Neuronal stem cell (in vitro differentiated cells): ENCODE measurements around the gene SELPLG.

Experiments used
- DNase-seq: peaks from one replicate; pipeline ENCODE4 v3.0.0-alpha.2; 2013; ENCODE audit warnings: low spot score
- H2AFZ ChIP-seq: one replicate; pipeline ENCODE4 v1.6.1; 2013; ENCODE audit warnings: mild to moderate bottlenecking, low read length, inconsistent platforms
- H2AK5ac ChIP-seq: 2 replicates; pipeline ENCODE4 v1.6.1; 2013; ENCODE audit warnings: low read depth, mild to moderate bottlenecking, inconsistent platforms, low read length, moderate library complexity, mixed read lengths
- H2BK120ac ChIP-seq: 2 replicates; pipeline ENCODE4 v1.6.1; 2013; ENCODE audit warnings: low read depth, mild to moderate bottlenecking, inconsistent platforms, low read length, moderate library complexity, mixed read lengths
- H2BK12ac ChIP-seq: one replicate; pipeline ENCODE4 v1.6.1; 2013; ENCODE audit warnings: low read length, inconsistent platforms
- H2BK15ac ChIP-seq: 2 replicates; pipeline ENCODE4 v1.6.1; 2013; ENCODE audit warnings: mild to moderate bottlenecking, low read length, inconsistent platforms, mixed read lengths
- H2BK5ac ChIP-seq: one replicate; pipeline ENCODE4 v1.6.1; 2013; ENCODE audit warnings: inconsistent platforms, mild to moderate bottlenecking, low read length, moderate library complexity
- H3K14ac ChIP-seq: one replicate; pipeline ENCODE4 v1.6.1; 2013; ENCODE audit warnings: low read length, inconsistent platforms
- H3K18ac ChIP-seq: 2 replicates; pipeline ENCODE4 v1.6.1; 2013; ENCODE audit warnings: low read length, inconsistent platforms
- H3K23ac ChIP-seq: 2 replicates; pipeline ENCODE4 v1.6.1; 2013; ENCODE audit warnings: low read depth, mild to moderate bottlenecking, mixed read lengths, low read length, inconsistent platforms; ENCODE audit not compliant: poor library complexity
- H3K27ac ChIP-seq: replicated peaks from 3 replicates; pipeline ENCODE4 v1.5.1; 2013; ENCODE audit warnings: low read length, inconsistent platforms
- H3K27me3 ChIP-seq, 3 experiments: 2 replicates each; pipeline ENCODE4 v1.6.1; 2013; ENCODE audit warnings: low read length in 3 of 3, mild to moderate bottlenecking in 2 of 3, inconsistent platforms in 1 of 3, low read depth in 1 of 3, mixed read lengths in 1 of 3, moderate library complexity in 1 of 3; ENCODE audit not compliant: control insufficient read depth in 3 of 3, insufficient read depth in 3 of 3
- H3K36me3 ChIP-seq, 2 donors: replicated peaks in 1 of 2; 2 replicates each; pipeline ENCODE4 v1.6.1; 2013; ENCODE audit warnings: low read length in 2 of 2; ENCODE audit not compliant: control insufficient read depth in 2 of 2, insufficient read depth in 2 of 2
- H3K4ac ChIP-seq: 2 replicates; pipeline ENCODE4 v1.6.1; 2013; ENCODE audit warnings: inconsistent platforms, mild to moderate bottlenecking, low read length, moderate library complexity
- H3K4me1 ChIP-seq, 2 donors: 1 replicate in 1 of 2; 2 replicates in 1 of 2; pipeline ENCODE4 v1.6.1; 2013; ENCODE audit warnings: low read length in 2 of 2, low read depth in 1 of 2; ENCODE audit not compliant: control insufficient read depth in 2 of 2, insufficient read depth in 1 of 2
- H3K4me2 ChIP-seq: one replicate; pipeline ENCODE4 v1.6.1; 2013; ENCODE audit warnings: mild to moderate bottlenecking, low read length, inconsistent platforms; ENCODE audit not compliant: insufficient read depth, poor library complexity, severe bottlenecking
- H3K4me3 ChIP-seq, 2 donors: 2 replicates each; pipeline ENCODE4 v1.5.1; 2013; ENCODE audit warnings: low read length in 2 of 2, mild to moderate bottlenecking in 2 of 2, inconsistent platforms in 1 of 2, moderate library complexity in 1 of 2
- H3K79me1 ChIP-seq: one replicate; pipeline ENCODE4 v1.6.1; 2013; ENCODE audit warnings: low read depth, mild to moderate bottlenecking, inconsistent platforms, low read length, moderate library complexity
- H3K9ac ChIP-seq: one replicate; pipeline ENCODE4 v1.6.1; 2013; ENCODE audit warnings: mild to moderate bottlenecking, low read depth, low read length, inconsistent platforms; ENCODE audit not compliant: poor library complexity
- H3K9me3 ChIP-seq, 2 donors: replicated peaks in 1 of 2; 2 replicates each; pipeline versions ENCODE3 to v1.6.1; 2013; ENCODE audit warnings: low read length in 2 of 2, mild to moderate bottlenecking in 2 of 2, inconsistent platforms in 1 of 2, low read depth in 1 of 2, mixed read lengths in 1 of 2, moderate library complexity in 1 of 2; ENCODE audit not compliant: control insufficient read depth in 2 of 2, insufficient read depth in 1 of 2
- H4K8ac ChIP-seq: one replicate; pipeline ENCODE4 v1.6.1; 2013; ENCODE audit warnings: low read depth, mild to moderate bottlenecking, inconsistent platforms, low read length, moderate library complexity
- H4K91ac ChIP-seq: one replicate; pipeline ENCODE4 v1.6.1; 2013; ENCODE audit warnings: low read length, low read depth, mild to moderate bottlenecking, inconsistent platforms; ENCODE audit not compliant: poor library complexity
- WGBS, 2 donors: extraction: QIAGEN DNeasy Blood & Tissue Kit; methylation state at CpG; one replicate each; pipeline ENCODE4 v1.1.7; 2013; ENCODE audit warnings: missing lambda C conversion rate in 2 of 2, mixed read lengths in 1 of 2; ENCODE audit not compliant: insufficient read length in 2 of 2, insufficient replicate concordance in 1 of 2; ENCODE audit errors: extremely low coverage in 2 of 2; 5-methylcytosine and 5-hydroxymethylcytosine counted together

Gene SELPLG

GRCh38 chr12:108653082-108653516 is 19.4 kb upstream of the SELPLG start:
- no peak overlapping the region for H2BK5ac ChIP-seq
- no peaks in the 10 kb centered on the region for H3K9me3 ChIP-seq
- H3K4me1 ChIP-seq = peaks cover 0 to 7% of the 10 kb centered on the region in 2 donors
- H3K4me3 ChIP-seq = no peak overlapping the region
- no peak overlapping the region for H3K4me2 ChIP-seq
- H3K79me1 ChIP-seq = no peaks in the 10 kb centered on the region
- no peak overlapping the region for H2AFZ ChIP-seq
- no peak overlapping the region for H2BK12ac ChIP-seq
- no peak overlapping the region for H4K8ac ChIP-seq
- no peak overlapping the region for H3K9ac ChIP-seq
- H3K27me3 ChIP-seq = no peaks in the 10 kb centered on the region
- no peak overlapping the region for H3K18ac ChIP-seq
- no peak overlapping the region for H3K4ac ChIP-seq
- H3K27ac ChIP-seq = no peak overlapping the region
- H3K36me3 ChIP-seq = peaks cover 30 to 91% of the 10 kb centered on the region in 2 donors
- no peak overlapping the region for H4K91ac ChIP-seq
- H2BK15ac ChIP-seq = no peak overlapping the region
- no peak overlapping the region for H2AK5ac ChIP-seq
- DNase-seq = no peak
- H3K14ac ChIP-seq = no peak overlapping the region
- H3K23ac ChIP-seq = no peak overlapping the region
- H2BK120ac ChIP-seq = no peak overlapping the region

- H3K36me3 ChIP-seq = peaks cover 37 to 100% of the 10 kb centered on the region in 2 donors
- WGBS, 2 donors = no CpG with 5 or more reads among the region's 2 CpGs
- H3K4ac ChIP-seq = no peak overlapping the region
Observed at GRCh38 chr12:108650083-108650482, 16.4 kb upstream of the SELPLG start.

GRCh38 chr12:108649669-108650068 is 16.0 kb upstream of the SELPLG start:
- H2BK120ac ChIP-seq = no peak overlapping the region
- WGBS, 2 donors = no CpG with 5 or more reads among the region's 4 CpGs
- no peak overlapping the region for H3K14ac ChIP-seq
- H2AFZ ChIP-seq = no peak overlapping the region
- no peak overlapping the region for H2AK5ac ChIP-seq
- peaks cover 40 to 100% of the 10 kb centered on the region in 2 donors for H3K36me3 ChIP-seq
- no peak overlapping the region for H3K27ac ChIP-seq
- H2BK12ac ChIP-seq = no peak overlapping the region
- H3K18ac ChIP-seq = no peak overlapping the region
- no peak overlapping the region for H3K4me3 ChIP-seq
- no peak overlapping the region for H4K8ac ChIP-seq
- H3K4ac ChIP-seq = no peak overlapping the region
- H3K4me1 ChIP-seq = no peaks in the 10 kb centered on the region
- H4K91ac ChIP-seq = no peak overlapping the region
- no peaks in the 10 kb centered on the region for H3K27me3 ChIP-seq
- H3K4me2 ChIP-seq = no peak overlapping the region
- H3K23ac ChIP-seq = no peak overlapping the region
- no peak overlapping the region for H3K9ac ChIP-seq
- no peak overlapping the region for H2BK15ac ChIP-seq
- H2BK5ac ChIP-seq = no peak overlapping the region
- H3K9me3 ChIP-seq = no peaks in the 10 kb centered on the region
- H3K79me1 ChIP-seq = peaks cover 2% of the 10 kb centered on the region
- DNase-seq = no peak

More at GRCh38 chr12:108650083-108650482, 16.4 kb upstream of the SELPLG start:
- H2BK12ac ChIP-seq = no peak overlapping the region
- H3K79me1 ChIP-seq = no peaks in the 10 kb centered on the region
- H4K8ac ChIP-seq = no peak overlapping the region
- H4K91ac ChIP-seq = no peak overlapping the region
- no peak overlapping the region for H3K4me2 ChIP-seq
- H3K27me3 ChIP-seq = no peaks in the 10 kb centered on the region
- H3K9ac ChIP-seq = no peak overlapping the region
- H2BK120ac ChIP-seq = no peak overlapping the region
- H3K4me1 ChIP-seq = no peaks in the 10 kb centered on the region
- H2BK5ac ChIP-seq = no peak overlapping the region
- H3K18ac ChIP-seq = no peak overlapping the region
- H3K9me3 ChIP-seq = no peaks in the 10 kb centered on the region
- H3K14ac ChIP-seq = no peak overlapping the region
- no peak overlapping the region for H2AFZ ChIP-seq
- DNase-seq = no peak
- H2AK5ac ChIP-seq = no peak overlapping the region
- H3K27ac ChIP-seq = no peak overlapping the region
- no peak overlapping the region for H2BK15ac ChIP-seq
- no peak overlapping the region for H3K4me3 ChIP-seq
- H3K23ac ChIP-seq = no peak overlapping the region

GRCh38 chr12:108649126-108649525 is 15.4 kb upstream of the SELPLG start:
- H3K27me3 ChIP-seq = no peaks in the 10 kb centered on the region
- H3K23ac ChIP-seq = no peak overlapping the region
- H3K4me1 ChIP-seq = no peaks in the 10 kb centered on the region
- no peak overlapping the region for H2BK5ac ChIP-seq
- no peak overlapping the region for H3K27ac ChIP-seq
- no peak overlapping the region for H2AK5ac ChIP-seq
- no peak overlapping the region for H3K9ac ChIP-seq
- peaks cover 41 to 100% of the 10 kb centered on the region in 2 donors for H3K36me3 ChIP-seq
- no peak overlapping the region for H4K91ac ChIP-seq
- WGBS, 2 donors = no CpG with 5 or more reads among the region's 6 CpGs
- no peak overlapping the region for H4K8ac ChIP-seq
- H3K14ac ChIP-seq = no peak overlapping the region
- no peak for DNase-seq
- no peak overlapping the region for H2BK120ac ChIP-seq
- peaks cover 3% of the 10 kb centered on the region for H3K79me1 ChIP-seq
- no peak overlapping the region for H3K4me2 ChIP-seq
- no peak overlapping the region for H2BK12ac ChIP-seq
- H2AFZ ChIP-seq = no peak overlapping the region
- no peak overlapping the region for H3K4me3 ChIP-seq
- no peak overlapping the region for H3K4ac ChIP-seq
- no peak overlapping the region for H3K18ac ChIP-seq
- no peak overlapping the region for H2BK15ac ChIP-seq
- no peaks in the 10 kb centered on the region for H3K9me3 ChIP-seq
